A549 (cell line): Measurements from ENCODE around the gene BCAT1.

Experiments
- MAFK ChIP-seq: fragments of 450-650 bp; IDR thresholded peaks from 2 replicates; pipeline ENCODE4 v1.6.1; 2014; ENCODE audit not compliant: partially characterized antibody
- TF ChIP-seq, protein P1 (sequence below): IDR thresholded peaks from 2 replicates; pipeline ENCODE4 v1.6.1; 2012

GRCh38 chr12:24776861-24777260 lies 172.0 kb downstream of the BCAT1 start:
- TF ChIP-seq, protein P1, sequence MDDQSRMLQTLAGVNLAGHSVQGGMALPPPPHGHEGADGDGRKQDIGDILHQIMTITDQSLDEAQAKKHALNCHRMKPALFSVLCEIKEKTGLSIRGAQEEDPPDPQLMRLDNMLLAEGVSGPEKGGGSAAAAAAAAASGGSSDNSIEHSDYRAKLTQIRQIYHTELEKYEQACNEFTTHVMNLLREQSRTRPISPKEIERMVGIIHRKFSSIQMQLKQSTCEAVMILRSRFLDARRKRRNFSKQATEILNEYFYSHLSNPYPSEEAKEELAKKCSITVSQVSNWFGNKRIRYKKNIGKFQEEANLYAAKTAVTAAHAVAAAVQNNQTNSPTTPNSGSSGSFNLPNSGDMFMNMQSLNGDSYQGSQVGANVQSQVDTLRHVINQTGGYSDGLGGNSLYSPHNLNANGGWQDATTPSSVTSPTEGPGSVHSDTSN, result no peak
- TF ChIP-seq MAFK, result no peak
